HL-60 (cell line): ENCODE results near the gene LRRC32.

ENCODE experiments used
- DNase-seq, 2 experiments: peaks; one replicate each; pipeline ENCODE4 v3.0.0-alpha.2; 2010 to 2020; ENCODE audit warnings: low read depth in 1 of 2, low spot score in 1 of 2
- H3K27ac ChIP-seq: fragments of 250-450 bp; sonication (Bioruptor Pico); replicated peaks from 2 replicates; pipeline ENCODE4 v1.5.1; 2020; ENCODE audit warnings: mild to moderate bottlenecking, moderate library complexity
- H3K27me3 ChIP-seq: fragments of 250-450 bp; sonication (Bioruptor Pico); 2 replicates; pipeline ENCODE4 v1.5.1; 2021; ENCODE audit warnings: mild to moderate bottlenecking, moderate library complexity; ENCODE audit not compliant: insufficient read depth, poor library complexity, severe bottlenecking
- H3K4me3 ChIP-seq: replicated peaks from 2 replicates; pipeline ENCODE4 v1.5.1; 2011; ENCODE audit warnings: mild to moderate bottlenecking, control low read depth, low read length; ENCODE audit not compliant: insufficient read depth
- CTCF ChIP-seq: IDR thresholded peaks from one replicate; pipeline ENCODE4 v1.5.1; 2011; ENCODE audit warnings: low read length, control low read depth, inconsistent platforms; ENCODE audit not compliant: insufficient read depth
- GABPA ChIP-seq: IDR thresholded peaks from 2 replicates; pipeline ENCODE4 v1.6.1; 2012; ENCODE audit warnings: low read depth
- POLR2AphosphoS5 ChIP-seq: IDR thresholded peaks from 2 replicates; pipeline ENCODE4 v1.6.1; 2012; ENCODE audit warnings: low read depth
- REST ChIP-seq: IDR thresholded peaks from 2 replicates; pipeline ENCODE4 v1.6.1; 2012; ENCODE audit warnings: low read depth; ENCODE audit not compliant: insufficient replicate concordance
- SPI1 ChIP-seq: IDR thresholded peaks from 2 replicates; pipeline ENCODE4 v1.6.1; 2012; ENCODE audit warnings: low read depth, mild to moderate bottlenecking, borderline replicate concordance

Gene LRRC32

GRCh38 chr11:76671626-76672309, 1.2 kb upstream of the LRRC32 start:
- Histone ChIP-seq H3K27me3 (peaks cover 31% of the 10 kb centered on the region), H3K4me3 (no peak overlapping the region), H3K27ac (no peak overlapping the region)
- DNase-seq: no peak
- TF ChIP-seq REST: no peak
- TF ChIP-seq POLR2AphosphoS5: no peak
- TF ChIP-seq GABPA: no peak
- TF ChIP-seq SPI1: no peak
- no peak for TF ChIP-seq CTCF

- no peak for TF ChIP-seq POLR2AphosphoS5
- TF ChIP-seq GABPA: no peak
- TF ChIP-seq SPI1: no peak
- no peak for TF ChIP-seq CTCF
- TF ChIP-seq REST: no peak
- no peak overlapping the region for H3K27ac ChIP-seq
- H3K27me3 ChIP-seq: peaks cover 30% of the 10 kb centered on the region
- DNase-seq: no peak
- no peak overlapping the region; the same call in 1 of the 2 replicates for H3K4me3 ChIP-seq
These were observed 668 bp upstream of the LRRC32 start for GRCh38 chr11:76671237-76671592.

GRCh38 chr11:76669901-76670484, 554 bp downstream of the LRRC32 start:
- Histone ChIP-seq H3K27ac (no peak overlapping the region), H3K27me3 (peaks cover 30% of the 10 kb centered on the region), H3K4me3 (peak overlapping the region; percentile 29)
- TF ChIP-seq REST (no peak), SPI1 (no peak), GABPA (no peak), POLR2AphosphoS5 (no peak), CTCF (no peak)
- no peak for DNase-seq
